H1 (cell line): ENCODE data around the gene CELF2. TPM values are rescaled to one million over a fixed set of nuclear protein-coding genes. Genes with fewer than 3 reads are reported as not detected.

Experiments
- CHD2 ChIP-seq: IDR thresholded peaks from 2 replicates; pipeline ENCODE4 v1.6.1; 2012; ENCODE audit warnings: low read length, improper control_type of control experiment
- RXRA ChIP-seq: IDR thresholded peaks from 2 replicates; pipeline ENCODE4 v1.6.1; 2011; ENCODE audit warnings: low read depth, mild to moderate bottlenecking, low read length, moderate library complexity; ENCODE audit not compliant: insufficient read depth
- SIX5 ChIP-seq: IDR thresholded peaks from 2 replicates; pipeline ENCODE4 v1.6.1; 2011; ENCODE audit warnings: mild to moderate bottlenecking, low read depth, low read length
- polyA plus RNA-seq, 7 experiments: library from polyadenylated mRNA; depleted of rRNA in 3 of 7; stranded (reverse) in 5 of 7; unstranded in 2 of 7; fragments of >200 nt in 5 of 7; fragments of 200-250 nt in 2 of 7; gene quantifications; 1 replicate in 5 of 7; 2 replicates in 1 of 7; 4 replicates in 1 of 7; pipeline versions ENCODE4 v1.2.1 to v1.2.3, GENCODE V29; 2011 to 2013; ENCODE audit warnings: missing spikeins in 2 of 7, mixed read lengths in 2 of 7
- total RNA-seq: library from RNA; stranded (reverse); fragmentation: NEBNext Ultra II Directional; extraction: Animal tissue kit (Norgen Biotek cat#: 25700); gene quantifications from 2 replicates; pipeline ENCODE4 v1.2.1, GENCODE V29; 2021
- TF ChIP-seq, protein P1 (sequence below), 3 experiments: IDR thresholded peaks; 1 replicate in 2 of 3; 2 replicates in 1 of 3; pipeline versions ENCODE4 v1.5.1 to v1.6.1; 2011; ENCODE audit warnings: low read length in 3 of 3, mild to moderate bottlenecking in 3 of 3, inconsistent platforms in 2 of 3, low read depth in 1 of 3, moderate library complexity in 1 of 3; ENCODE audit not compliant: insufficient read depth in 1 of 3; ENCODE audit errors: control extremely low read depth in 1 of 3

CELF2 gene
- total and polyA plus RNA-seq, 2 of the 8 experiments (the other 6 are each of a cell fraction or from before 2014, with no cell fraction given) = 18.3 to 22.7 TPM

DNA sequence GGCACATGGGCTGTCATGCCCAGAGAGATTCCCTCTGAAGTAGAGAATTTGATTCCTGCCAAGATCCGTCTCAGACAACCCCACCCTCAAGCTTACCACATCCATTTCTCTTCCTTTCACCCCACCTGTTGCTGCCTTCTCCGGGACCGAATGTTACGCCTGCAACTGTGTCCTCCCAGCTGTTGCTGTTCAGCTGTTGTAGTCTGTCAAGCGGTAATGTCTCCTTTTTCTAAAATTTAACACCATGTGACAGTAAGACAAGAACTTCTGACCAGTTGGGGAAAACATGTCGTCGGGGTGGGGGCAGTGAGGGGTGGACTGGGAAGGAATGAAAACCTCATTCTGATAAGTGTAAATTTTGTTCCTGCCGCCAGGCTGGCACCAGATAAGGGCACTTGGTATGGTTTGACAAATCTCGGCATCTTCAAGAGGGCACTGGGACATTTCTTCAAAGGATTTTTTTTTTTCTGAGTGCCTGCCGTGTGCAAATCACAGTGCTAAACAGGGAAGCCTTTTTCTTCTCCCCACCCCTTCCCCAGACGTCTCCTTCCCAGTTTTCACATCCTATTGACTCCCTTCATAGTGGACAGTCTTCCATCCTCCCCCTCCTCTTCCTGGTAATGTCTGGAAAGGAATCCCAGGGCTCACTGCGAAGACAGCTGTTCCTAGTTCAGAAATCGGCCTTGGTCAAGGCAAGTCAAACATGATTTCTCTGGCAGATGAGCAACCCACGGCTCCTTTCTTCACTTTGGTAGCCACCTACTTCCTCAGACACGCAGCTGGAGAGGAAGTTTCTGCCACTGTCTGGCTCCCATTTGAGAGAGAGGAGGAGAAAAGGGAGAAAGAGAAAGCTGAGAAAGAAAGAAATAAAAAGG lies 5.0 kb upstream of the CELF2 start (continued):
- TF ChIP-seq, protein P1, sequence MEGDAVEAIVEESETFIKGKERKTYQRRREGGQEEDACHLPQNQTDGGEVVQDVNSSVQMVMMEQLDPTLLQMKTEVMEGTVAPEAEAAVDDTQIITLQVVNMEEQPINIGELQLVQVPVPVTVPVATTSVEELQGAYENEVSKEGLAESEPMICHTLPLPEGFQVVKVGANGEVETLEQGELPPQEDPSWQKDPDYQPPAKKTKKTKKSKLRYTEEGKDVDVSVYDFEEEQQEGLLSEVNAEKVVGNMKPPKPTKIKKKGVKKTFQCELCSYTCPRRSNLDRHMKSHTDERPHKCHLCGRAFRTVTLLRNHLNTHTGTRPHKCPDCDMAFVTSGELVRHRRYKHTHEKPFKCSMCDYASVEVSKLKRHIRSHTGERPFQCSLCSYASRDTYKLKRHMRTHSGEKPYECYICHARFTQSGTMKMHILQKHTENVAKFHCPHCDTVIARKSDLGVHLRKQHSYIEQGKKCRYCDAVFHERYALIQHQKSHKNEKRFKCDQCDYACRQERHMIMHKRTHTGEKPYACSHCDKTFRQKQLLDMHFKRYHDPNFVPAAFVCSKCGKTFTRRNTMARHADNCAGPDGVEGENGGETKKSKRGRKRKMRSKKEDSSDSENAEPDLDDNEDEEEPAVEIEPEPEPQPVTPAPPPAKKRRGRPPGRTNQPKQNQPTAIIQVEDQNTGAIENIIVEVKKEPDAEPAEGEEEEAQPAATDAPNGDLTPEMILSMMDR (IDR thresholded peaks at IDR 0.05; ENCODE audit: control extremely low read depth in 1 of 3, insufficient read depth in 1 of 3, low read depth in 1 of 3, low read length in 3 of 3) = no peak
- no peak for TF ChIP-seq RXRA
- TF ChIP-seq SIX5 = no peak
- TF ChIP-seq CHD2 = no peak
